HCT116 (cell line): ENCODE results near the gene SPDYE4. TPM values are rescaled to one million over a fixed set of nuclear protein-coding genes. Genes with fewer than 3 reads are reported as not detected.

Source experiments
- ATAC-seq: fragments of 200-7000 bp; cut with Tn5 transposase; 2 replicates; pipeline ENCODE4 v1.9.1; 2020; ENCODE audit warnings: mild to moderate bottlenecking, moderate library complexity
- BruUV-seq: library from RNA; stranded (reverse); fragments of 400-500 nt; replicated peaks from 2 replicates; lab custom pipeline; 2021; lab: Mats Ljungman, UMichigan
- CTCF ChIA-PET: fragments of 300-600 bp; sonication (Branson Sonifier 250); formaldehyde crosslinking; loops from one replicate; lab custom pipeline; 2021; ENCODE audit warnings: antibody characterized with exemption; lab: Charles Lee
- POLR2A ChIA-PET: fragments of 300-600, 350-600 bp; sonication (Branson Sonifier 250); formaldehyde crosslinking; loops from one replicate; lab custom pipeline; 2021; ENCODE audit warnings: antibody characterized with exemption; lab: Charles Lee
- RAD21 ChIA-PET, 2 experiments: fragments of 300-600 bp; sonication (Branson Sonifier 250); formaldehyde crosslinking; loops; one replicate each; lab custom pipeline; 2023; ENCODE audit warnings: low total read pairs in 2 of 2; ENCODE audit not compliant: uncharacterized antibody in 2 of 2, unreplicated experiment in 2 of 2, low non-redundant PET in 1 of 2; lab: Charles Lee
- DNase-seq: peaks from one replicate; pipeline ENCODE4 v3.0.0-alpha.2; 2010; ENCODE audit warnings: low read depth, low spot score
- H2AFZ ChIP-seq: fragments of 200-600 bp; shearing (Covaris generic), sonication (generic); 2 replicates; pipeline ENCODE4 v1.6.1; 2017; ENCODE audit warnings: low read depth, mixed run types, mixed read lengths, antibody characterized with exemption, low read length; ENCODE audit not compliant: poor library complexity, severe bottlenecking
- H3K27ac ChIP-seq: 2 replicates; pipeline ENCODE4 v1.5.1; 2012; ENCODE audit warnings: low read depth, low read length
- H3K27me3 ChIP-seq: fragments of 200-600 bp; sonication (generic); 2 replicates; pipeline ENCODE4 v1.6.1; 2016; ENCODE audit warnings: mixed run types, low read length, mixed read lengths; ENCODE audit not compliant: insufficient read depth
- H3K36me3 ChIP-seq, 2 experiments: fragments of 200-500 bp in 1 of 2; fragments of 200-600 bp in 1 of 2; sonication (Bioruptor generic) in 1 of 2; sonication (generic) in 1 of 2; 2 replicates each; pipeline versions ENCODE4 v1.5.1 to v1.6.1; 2014 to 2016; ENCODE audit warnings: low read length in 2 of 2, inconsistent platforms in 1 of 2, mixed read lengths in 1 of 2, mixed run types in 1 of 2; ENCODE audit not compliant: insufficient read depth in 2 of 2, control insufficient read depth in 1 of 2
- H3K4me1 ChIP-seq, 2 experiments: fragments of 200-600 bp in 1 of 2; sonication (generic) in 1 of 2; 2 replicates each; pipeline versions ENCODE4 v1.5.1 to v1.6.1; 2012 to 2017; ENCODE audit warnings: low read length in 2 of 2, inconsistent platforms in 1 of 2, mild to moderate bottlenecking in 1 of 2, mixed read lengths in 1 of 2, mixed run types in 1 of 2, moderate library complexity in 1 of 2; ENCODE audit not compliant: insufficient read depth in 2 of 2, control insufficient read depth in 1 of 2
- H3K4me2 ChIP-seq: fragments of 200-600 bp; sonication (generic); 2 replicates; pipeline ENCODE4 v1.6.1; 2017; ENCODE audit warnings: mixed run types, low read length, mixed read lengths
- H3K4me3 ChIP-seq, 2 experiments: fragments of 200-600 bp in 1 of 2; sonication (generic) in 1 of 2; replicated peaks in 1 of 2; 2 replicates each; pipeline ENCODE4 v1.5.1; 2011 to 2016; ENCODE audit warnings: low read length in 2 of 2, control low read depth in 1 of 2, low read depth in 1 of 2, mild to moderate bottlenecking in 1 of 2, mixed read lengths in 1 of 2, mixed run types in 1 of 2
- H3K79me2 ChIP-seq: fragments of 200-600 bp; sonication (generic); 2 replicates; pipeline ENCODE4 v1.6.1; 2017; ENCODE audit warnings: mild to moderate bottlenecking, mixed run types, low read length, moderate library complexity, mixed read lengths; ENCODE audit not compliant: insufficient read depth
- H3K9ac ChIP-seq: fragments of 200-600 bp; sonication (generic); 2 replicates; pipeline ENCODE4 v1.6.1; 2016; ENCODE audit warnings: low read length, mixed read lengths
- H3K9me2 ChIP-seq: fragments of 200-600 bp; sonication (generic), shearing (Covaris generic); 2 replicates; pipeline ENCODE4 v1.6.1; 2017; ENCODE audit warnings: mixed run types, mild to moderate bottlenecking, moderate library complexity; ENCODE audit not compliant: insufficient read depth
- H3K9me3 ChIP-seq, 2 experiments: fragments of 200-500 bp in 1 of 2; fragments of 200-600 bp in 1 of 2; sonication (Bioruptor generic) in 1 of 2; sonication (generic) in 1 of 2; 2 replicates each; pipeline ENCODE4 v1.6.1; 2014 to 2017; ENCODE audit warnings: low read length in 2 of 2, mixed read lengths in 2 of 2, inconsistent platforms in 1 of 2, low read depth in 1 of 2, mild to moderate bottlenecking in 1 of 2, mixed run types in 1 of 2, moderate library complexity in 1 of 2; ENCODE audit not compliant: control insufficient read depth in 1 of 2, insufficient read depth in 1 of 2
- H4K20me1 ChIP-seq: fragments of 200-600 bp; sonication (generic), shearing (Covaris generic); 2 replicates; pipeline ENCODE4 v1.6.1; 2017; ENCODE audit warnings: mixed run types, mild to moderate bottlenecking, moderate library complexity; ENCODE audit not compliant: insufficient read depth
- ATF3 ChIP-seq: IDR thresholded peaks from 2 replicates; pipeline ENCODE4 v1.6.1; 2012
- CBX3 ChIP-seq: IDR thresholded peaks from 2 replicates; pipeline ENCODE4 v1.6.1; 2012; ENCODE audit warnings: low read depth
- CEBPB ChIP-seq: IDR thresholded peaks from 2 replicates; pipeline ENCODE4 v1.6.1; 2012; ENCODE audit warnings: low read depth
- CTCF ChIP-seq, 3 experiments: fragments of 200-600 bp in 1 of 3; sonication (generic) in 1 of 3; IDR thresholded peaks in 2 of 3; conservative IDR thresholded peaks in 1 of 3; 2 replicates each; pipeline ENCODE4 v1.5.1; 2012 to 2017; ENCODE audit warnings: low read depth in 2 of 3, low read length in 2 of 3, antibody characterized with exemption in 1 of 3, borderline replicate concordance in 1 of 3, control low read depth in 1 of 3, mild to moderate bottlenecking in 1 of 3, mixed read lengths in 1 of 3, mixed run types in 1 of 3, moderate library complexity in 1 of 3; ENCODE audit not compliant: insufficient read depth in 1 of 3
- ELF1 ChIP-seq: IDR thresholded peaks from 2 replicates; pipeline ENCODE4 v1.6.1; 2012; ENCODE audit warnings: low read depth, borderline replicate concordance
- EZH2 ChIP-seq: fragments of 200-600 bp; sonication (generic); IDR thresholded peaks from 2 replicates; pipeline ENCODE4 v1.6.1; 2017; ENCODE audit warnings: antibody characterized with exemption, mixed run types
- EZH2phosphoT487 ChIP-seq: fragments of 200-600 bp; IDR thresholded peaks from 2 replicates; pipeline ENCODE4 v1.6.1; 2018; ENCODE audit warnings: antibody characterized with exemption, borderline replicate concordance
- JUND ChIP-seq: IDR thresholded peaks from 2 replicates; pipeline ENCODE4 v1.6.1; 2012
- POLR2A ChIP-seq: IDR thresholded peaks from 2 replicates; pipeline ENCODE4 v1.7.0; 2011; ENCODE audit warnings: borderline replicate concordance; ENCODE audit not compliant: insufficient read depth, insufficient read length; ENCODE audit errors: extremely low read depth
- POLR2AphosphoS5 ChIP-seq: IDR thresholded peaks from 2 replicates; pipeline ENCODE4 v1.6.1; 2011; ENCODE audit warnings: mild to moderate bottlenecking, low read depth, low read length, moderate library complexity
- RAD21 ChIP-seq: IDR thresholded peaks from 2 replicates; pipeline ENCODE4 v1.6.1; 2012; ENCODE audit warnings: low read depth, mild to moderate bottlenecking
- SIN3A ChIP-seq: IDR thresholded peaks from 2 replicates; pipeline ENCODE4 v1.6.1; 2012; ENCODE audit warnings: low read depth
- SP1 ChIP-seq: IDR thresholded peaks from 2 replicates; pipeline ENCODE4 v1.6.1; 2012; ENCODE audit warnings: low read depth
- SRF ChIP-seq: IDR thresholded peaks from 2 replicates; pipeline ENCODE4 v1.6.1; 2012; ENCODE audit warnings: low read depth
- YY1 ChIP-seq: IDR thresholded peaks from 2 replicates; pipeline ENCODE4 v1.6.1; 2011; ENCODE audit warnings: low read length, low read depth, moderate library complexity, mild to moderate bottlenecking; ENCODE audit not compliant: insufficient replicate concordance; ENCODE audit errors: extremely low read depth
- ZFX ChIP-seq: fragments of 450-650 bp; IDR thresholded peaks from 2 replicates; pipeline ENCODE4 v1.6.1; 2017
- intact Hi-C: fragments of 100-400 bp; cut with micrococcal nuclease; formaldehyde crosslinking; loops from 2 replicates; pipeline ENCODE4 v1.10.0; 2022
- total RNA-seq: library from RNA; stranded (reverse); gene quantifications from one replicate; pipeline ENCODE4 v1.2.1, GENCODE V29; 2021; ENCODE audit not compliant: unreplicated experiment

SPDYE4 gene
- total RNA-seq, 1 experiment from 2014 or later: not detected

- Histone ChIP-seq H3K79me2 (no peaks in the 10 kb centered on the region), H2AFZ (no peak overlapping the region), H3K9me3 (no peaks in the 10 kb centered on the region), H4K20me1 (no peaks in the 10 kb centered on the region), H3K36me3 (no peaks in the 10 kb centered on the region), H3K4me3 (no peak overlapping the region), H3K27ac (no peak overlapping the region), H3K27me3 (no peaks in the 10 kb centered on the region), H3K9ac (no peak overlapping the region), H3K4me1 (no peaks in the 10 kb centered on the region), H3K9me2 (no peaks in the 10 kb centered on the region), H3K4me2 (no peak overlapping the region)
- intact Hi-C loops: no loop called here
- TF ChIP-seq SP1 (no peak), EZH2 (no peak), CBX3 (no peak), ATF3 (no peak), EZH2phosphoT487 (no peak), ZFX (no peak), POLR2AphosphoS5 (no peak), POLR2A (no peak)
- ChIA-PET POLR2A (no interaction called here), RAD21 (no interaction called here), CTCF (interaction anchor here (1.2 kb wide), 1 partner anchor 28 kb away, joined by 3 read pairs; no protein-coding TSS in a partner anchor)
- no TSS peak for BruUV-seq
- DNase-seq (no peak), ATAC-seq (no peak)
These were observed 1.2 kb downstream of the SPDYE4 start for GRCh38 chr17:8757189-8757588.

GRCh38 chr17:8755590-8756255 lies 2.6 kb downstream of the SPDYE4 start:
- H3K27ac ChIP-seq: no peak overlapping the region
- H3K9ac ChIP-seq: no peak overlapping the region
- no peaks in the 10 kb centered on the region for H3K36me3 ChIP-seq
- no peaks in the 10 kb centered on the region for H3K9me3 ChIP-seq
- BruUV-seq: no TSS peak
- no peaks in the 10 kb centered on the region for H3K9me2 ChIP-seq
- H3K4me2 ChIP-seq: no peak overlapping the region
- no peaks in the 10 kb centered on the region for H3K27me3 ChIP-seq
- H3K4me3 ChIP-seq: no peak overlapping the region
- intact Hi-C loops: loop anchor here (2.0 kb wide), 1 partner anchor 139 kb away; no protein-coding TSS in a partner anchor
- H4K20me1 ChIP-seq: no peaks in the 10 kb centered on the region
- ATAC-seq (no peak), DNase-seq (no peak)
- RAD21 ChIA-PET: no interaction called here
- no peaks in the 10 kb centered on the region for H3K79me2 ChIP-seq
- H3K4me1 ChIP-seq: no peaks in the 10 kb centered on the region
- CTCF ChIA-PET: no interaction called here
- H2AFZ ChIP-seq: no peak overlapping the region
- POLR2A ChIA-PET: no interaction called here
- TF ChIP-seq ELF1 (no peak), JUND (no peak), SIN3A (no peak), CTCF (IDR thresholded peaks at IDR 0.05 in 2 of 3, conservative IDR thresholded peaks at IDR 0.05 in 1 of 3; ENCODE audit: borderline replicate concordance in 1 of 3, insufficient read depth in 1 of 3, low read depth in 2 of 3, low read length in 2 of 3) (no peak), CEBPB (no peak), SP1 (no peak), YY1 (no peak), SRF (no peak), EZH2 (no peak), ZFX (no peak), RAD21 (no peak), ATF3 (no peak)
